NCI-H2107 treated with DMSO at 0.1 percent for 48 hours (cell line): ENCODE results near the gene UVSSA.

Source experiments
- DNase-seq: peaks from one replicate; lab custom pipeline; 2025; ENCODE audit not compliant: unreplicated experiment; lab: John Stamatoyannopoulos, UW

The UVSSA gene, protein sequence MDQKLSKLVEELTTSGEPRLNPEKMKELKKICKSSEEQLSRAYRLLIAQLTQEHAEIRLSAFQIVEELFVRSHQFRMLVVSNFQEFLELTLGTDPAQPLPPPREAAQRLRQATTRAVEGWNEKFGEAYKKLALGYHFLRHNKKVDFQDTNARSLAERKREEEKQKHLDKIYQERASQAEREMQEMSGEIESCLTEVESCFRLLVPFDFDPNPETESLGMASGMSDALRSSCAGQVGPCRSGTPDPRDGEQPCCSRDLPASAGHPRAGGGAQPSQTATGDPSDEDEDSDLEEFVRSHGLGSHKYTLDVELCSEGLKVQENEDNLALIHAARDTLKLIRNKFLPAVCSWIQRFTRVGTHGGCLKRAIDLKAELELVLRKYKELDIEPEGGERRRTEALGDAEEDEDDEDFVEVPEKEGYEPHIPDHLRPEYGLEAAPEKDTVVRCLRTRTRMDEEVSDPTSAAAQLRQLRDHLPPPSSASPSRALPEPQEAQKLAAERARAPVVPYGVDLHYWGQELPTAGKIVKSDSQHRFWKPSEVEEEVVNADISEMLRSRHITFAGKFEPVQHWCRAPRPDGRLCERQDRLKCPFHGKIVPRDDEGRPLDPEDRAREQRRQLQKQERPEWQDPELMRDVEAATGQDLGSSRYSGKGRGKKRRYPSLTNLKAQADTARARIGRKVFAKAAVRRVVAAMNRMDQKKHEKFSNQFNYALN

DNA sequence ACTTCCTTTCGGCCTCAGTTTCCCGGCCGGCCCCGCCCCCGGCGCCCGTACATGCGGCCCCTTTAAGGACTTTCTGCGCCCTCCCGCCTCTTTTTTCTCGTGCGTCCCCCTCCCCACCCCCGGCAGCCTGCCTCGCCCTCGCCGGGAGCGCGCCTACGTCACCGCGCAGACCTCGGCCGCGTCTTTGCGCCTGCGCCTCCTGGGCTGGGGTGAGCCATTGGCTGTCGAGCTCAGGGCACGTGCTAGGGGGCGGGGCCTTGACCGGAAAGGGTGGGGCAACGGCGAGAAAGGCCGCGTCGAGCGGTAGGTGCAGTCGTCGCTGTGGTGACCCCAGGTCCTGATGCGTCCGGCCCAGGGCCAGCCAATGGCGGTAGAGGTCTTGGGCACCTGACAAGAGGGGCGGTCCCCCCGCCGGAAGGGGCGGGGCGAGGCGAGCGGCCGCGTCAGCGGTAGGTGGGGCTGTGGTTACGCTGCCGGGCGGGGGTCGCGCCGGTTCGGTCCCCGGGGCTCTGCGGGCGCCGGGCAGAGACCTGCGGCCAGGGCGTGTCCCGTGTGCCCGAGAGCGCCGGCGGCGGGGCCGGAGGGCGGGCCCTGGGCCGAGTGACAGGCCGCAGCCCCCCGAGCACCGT lies at the start of gene UVSSA:
Gene UVSSA (plus strand): TSS at position 428 of the 629 bp plus-strand sequence. CDS start 884 bp downstream, outside the sequence.
- peak; percentile 76 for DNase-seq

DNA sequence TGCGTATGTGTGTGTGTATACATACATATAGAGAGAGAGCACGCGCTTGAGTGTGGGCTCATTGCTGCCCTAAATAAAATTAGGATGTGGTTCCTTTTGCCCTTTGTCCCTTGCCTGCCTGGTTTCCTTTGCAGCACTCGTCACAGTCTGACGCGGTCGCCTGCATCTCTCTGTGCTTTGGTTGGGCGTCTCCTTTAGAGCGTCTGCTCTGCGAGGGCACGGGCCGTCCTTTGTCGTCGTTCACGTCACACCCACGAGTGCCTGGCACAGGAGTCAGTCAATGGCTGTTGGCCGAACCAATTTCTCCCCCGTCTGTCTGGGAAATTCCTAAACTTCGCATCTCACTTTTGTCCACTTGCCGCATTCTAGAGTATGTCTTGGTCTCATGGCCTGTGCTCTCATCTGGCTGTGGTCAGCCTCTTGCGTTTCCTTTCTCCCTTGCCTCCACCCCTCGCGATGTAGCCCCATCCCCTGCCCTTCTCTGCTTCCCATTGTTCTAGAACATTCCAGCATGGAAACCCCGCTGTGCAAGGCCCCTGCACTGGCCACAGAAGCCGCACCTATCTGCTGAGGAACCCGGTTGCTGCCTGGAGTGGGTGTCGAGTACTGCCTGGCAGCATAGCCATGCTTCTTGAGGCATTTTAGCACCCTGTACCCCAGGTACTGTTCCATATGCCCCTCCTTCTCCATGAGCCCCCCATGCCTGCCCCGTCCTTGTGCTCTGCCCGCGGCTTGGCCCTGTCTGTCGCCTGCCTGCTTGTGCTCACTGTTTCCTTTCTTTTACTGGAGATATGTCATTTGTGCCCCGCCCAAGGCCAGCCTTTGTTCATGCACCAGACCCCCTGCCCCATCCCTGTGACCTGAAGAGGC lies 49.3 kb upstream of the UVSSA start:
- no peak for DNase-seq

DNA sequence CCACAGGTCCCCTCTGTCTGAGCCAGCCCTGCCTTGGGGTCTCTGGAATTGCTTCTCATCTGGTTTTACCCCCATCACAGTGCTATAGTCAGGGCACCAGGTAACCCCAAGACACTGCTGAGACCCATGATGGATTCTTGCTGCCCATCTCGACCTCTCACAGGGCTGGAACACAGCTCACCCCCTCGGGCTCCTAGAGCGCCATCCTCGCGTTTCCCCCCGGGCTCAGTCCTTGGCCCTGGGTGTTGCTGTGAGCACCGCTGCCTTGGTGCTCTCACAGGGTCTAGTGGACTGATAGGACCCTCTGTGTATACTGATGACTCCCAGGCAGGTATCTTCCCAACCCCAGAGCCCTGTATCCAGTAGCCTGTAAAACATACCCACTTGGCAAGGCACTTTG lies 48.5 kb upstream of the UVSSA start:
- no peak for DNase-seq

DNA sequence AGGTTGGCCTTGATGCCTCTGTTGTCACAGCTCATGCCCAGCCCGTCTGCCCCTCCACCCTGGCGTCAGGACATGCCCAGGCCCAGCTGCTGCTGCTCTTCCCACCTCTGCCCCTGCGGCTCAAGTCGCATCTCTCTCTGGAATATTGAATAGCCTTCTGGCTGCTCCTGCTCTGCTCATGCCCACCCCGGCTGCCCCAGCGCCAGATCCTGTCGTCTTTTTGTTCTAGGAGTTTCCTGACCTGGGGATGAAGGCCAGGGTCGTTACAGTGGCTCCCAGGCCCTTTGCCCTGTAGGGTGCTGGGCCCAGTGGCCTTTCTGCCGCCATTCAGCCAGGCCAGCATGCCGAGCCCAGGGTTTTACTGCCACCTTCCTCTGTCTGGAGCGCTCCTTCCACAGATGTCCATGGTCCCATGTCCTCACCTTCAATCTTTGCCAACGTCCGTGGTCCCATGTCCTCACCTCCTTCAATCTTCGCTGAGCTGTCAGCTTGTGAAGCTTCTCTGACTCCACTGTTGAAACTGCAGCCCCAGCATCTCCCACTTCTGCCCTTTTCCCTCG lies 47.6 kb upstream of the UVSSA start:
- no peak for DNase-seq

DNA sequence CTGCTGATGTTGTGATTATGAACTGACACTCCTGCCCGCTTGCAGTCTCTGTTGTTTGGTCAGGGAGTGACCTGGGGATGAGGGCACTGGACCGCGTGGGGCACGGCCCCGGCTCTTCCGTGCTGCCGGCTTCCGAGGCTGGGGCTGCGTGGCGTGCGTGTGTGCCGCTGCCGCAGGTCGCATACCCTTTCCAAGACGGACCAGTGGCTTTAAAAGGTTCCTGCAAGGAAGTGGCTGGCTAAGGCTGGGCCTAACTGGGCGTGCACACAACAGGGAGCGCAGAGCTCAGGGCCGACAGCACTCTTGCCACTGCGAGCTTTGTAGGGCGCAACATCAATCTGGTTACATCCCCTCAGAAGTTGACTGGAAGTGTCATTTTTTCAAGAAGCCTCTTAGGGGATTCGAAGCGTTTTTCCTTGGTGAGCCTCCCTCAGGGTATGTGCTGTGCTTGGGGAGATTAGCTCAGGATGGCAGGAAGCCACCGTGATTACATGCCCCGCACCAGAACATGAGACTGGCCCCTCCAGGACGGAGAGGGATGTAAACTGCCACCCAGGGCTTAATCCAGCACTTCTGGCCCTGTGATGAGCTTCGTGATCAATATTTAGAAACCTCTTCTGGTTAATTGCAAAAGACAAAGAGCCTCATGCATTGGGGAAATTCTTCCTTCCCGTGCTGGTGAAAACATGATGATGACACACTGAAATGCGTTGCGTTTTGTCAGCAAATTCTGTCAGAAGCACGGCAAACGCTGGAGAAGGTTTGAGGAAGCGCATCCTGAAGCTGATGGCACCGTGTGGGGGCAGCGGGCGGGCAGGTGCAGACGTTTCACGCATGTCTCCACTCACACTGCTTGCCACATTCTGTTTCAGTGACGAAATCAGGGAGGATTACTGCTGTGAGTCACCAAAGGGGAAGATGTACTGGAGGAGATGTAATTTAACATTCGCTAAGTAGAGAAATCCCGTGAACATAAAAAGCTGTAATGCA lies 46.2 kb upstream of the UVSSA start:
- DNase-seq = no peak

DNA sequence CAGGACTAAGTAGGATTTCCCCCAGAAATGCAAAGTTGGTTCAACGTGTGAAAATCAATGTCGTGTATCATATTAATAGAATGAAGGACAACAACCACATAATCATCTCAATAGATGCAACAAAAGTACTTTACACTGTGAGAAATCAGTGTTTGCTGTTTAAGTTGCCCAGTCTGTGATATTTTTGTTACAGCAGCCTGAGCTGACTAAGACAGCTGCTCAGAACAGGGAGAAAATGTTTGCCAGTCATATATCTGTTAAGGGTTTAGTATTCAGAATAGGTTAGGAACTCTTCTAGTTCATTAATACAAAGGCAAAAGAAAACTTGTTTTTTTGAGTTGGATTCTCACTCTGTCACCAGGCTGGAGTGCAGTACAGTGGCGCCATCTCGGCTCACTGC lies 44.8 kb upstream of the UVSSA start:
- no peak for DNase-seq

DNA sequence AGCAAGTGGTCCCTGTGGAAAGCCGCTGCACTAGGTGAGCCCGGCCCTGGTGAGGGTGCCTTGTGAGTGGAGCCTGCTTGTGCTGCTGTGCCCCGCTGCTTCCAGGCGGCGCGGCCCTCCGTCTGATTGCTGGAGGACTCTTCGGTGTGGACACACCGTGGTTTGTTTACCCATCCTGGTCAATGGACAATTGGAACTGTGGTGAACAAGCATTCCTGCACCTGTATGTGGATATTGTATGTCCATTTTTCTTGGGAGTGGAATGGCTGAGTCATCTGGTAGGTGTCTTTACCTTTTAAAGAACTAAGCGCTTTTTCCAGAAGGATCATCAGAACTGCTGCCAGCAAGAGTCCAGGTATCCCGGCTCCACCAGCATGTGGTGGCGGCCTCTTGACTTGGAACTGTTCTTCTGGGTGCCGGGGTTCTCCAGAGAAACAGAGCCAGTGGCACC lies 41.7 kb upstream of the UVSSA start:
- peak; percentile 51 for DNase-seq

DNA sequence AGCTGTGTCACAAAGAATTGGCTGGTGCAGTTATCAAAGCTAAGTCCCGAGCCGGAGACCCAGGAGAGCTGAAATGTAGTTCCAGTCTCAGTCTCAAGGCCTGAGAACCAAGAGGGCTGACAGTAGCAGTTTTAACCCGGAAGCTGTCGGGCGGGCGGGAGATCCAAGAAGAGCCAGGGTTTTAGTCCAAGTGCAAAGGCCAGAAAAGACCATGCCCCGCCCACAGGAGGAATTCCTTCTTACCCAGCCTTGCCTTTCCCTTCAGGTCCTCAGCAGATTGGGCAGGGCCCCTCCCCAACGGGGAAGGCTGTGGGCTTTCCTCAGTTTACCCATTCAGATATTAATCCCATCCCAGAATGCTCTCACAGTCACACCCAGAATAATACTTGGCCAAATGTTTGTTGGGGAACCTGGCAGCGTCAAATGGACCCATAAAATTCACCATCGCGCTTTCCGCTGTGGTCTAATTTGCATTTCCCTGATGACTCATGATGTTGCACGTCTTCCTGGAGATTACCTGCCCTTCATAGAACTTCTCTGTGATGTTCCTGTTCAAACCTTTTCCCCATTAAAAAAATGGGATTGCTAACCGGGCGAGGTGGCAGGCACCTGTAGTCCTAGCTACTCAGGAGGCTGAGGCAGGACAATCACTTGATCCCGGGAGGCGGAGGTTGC lies 41.1 kb upstream of the UVSSA start:
- no peak for DNase-seq

DNA sequence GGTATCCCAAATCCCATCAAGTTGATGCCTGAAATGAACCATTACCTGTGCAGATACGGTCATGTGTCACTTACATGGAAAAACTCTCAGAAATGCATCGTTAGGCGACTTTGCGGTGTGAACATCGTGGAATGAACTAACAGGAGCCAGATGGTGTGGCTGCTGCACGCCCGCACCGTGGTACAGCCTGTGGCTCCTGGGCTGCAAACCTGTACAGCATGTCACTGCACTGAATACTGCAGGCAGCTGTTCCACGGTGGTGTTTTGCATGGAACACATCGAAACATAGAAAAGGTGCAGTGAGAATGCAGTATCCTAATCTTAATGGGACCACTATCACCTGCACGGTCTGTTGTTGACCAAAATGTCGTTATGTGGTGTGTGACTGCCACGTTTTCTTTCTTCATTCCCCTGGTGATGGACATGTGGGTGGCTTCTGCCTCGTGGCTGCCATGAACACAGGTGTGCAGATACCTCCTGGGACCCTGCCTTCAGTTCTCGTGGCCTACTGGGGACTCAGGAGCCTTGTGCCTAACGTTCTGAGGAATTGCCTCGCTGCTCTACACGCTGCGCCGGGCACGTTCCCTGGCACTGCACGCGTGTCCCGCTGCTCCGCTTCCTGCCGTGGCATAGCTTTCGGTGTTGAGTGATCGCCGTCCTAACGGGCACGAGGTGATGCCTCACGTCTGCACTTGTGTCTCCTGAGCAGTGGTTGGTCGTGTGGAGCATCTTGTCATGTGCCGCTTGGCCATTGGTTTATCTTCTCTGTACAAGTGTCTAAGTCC lies 38.9 kb upstream of the UVSSA start:
- DNase-seq = no peak

DNA sequence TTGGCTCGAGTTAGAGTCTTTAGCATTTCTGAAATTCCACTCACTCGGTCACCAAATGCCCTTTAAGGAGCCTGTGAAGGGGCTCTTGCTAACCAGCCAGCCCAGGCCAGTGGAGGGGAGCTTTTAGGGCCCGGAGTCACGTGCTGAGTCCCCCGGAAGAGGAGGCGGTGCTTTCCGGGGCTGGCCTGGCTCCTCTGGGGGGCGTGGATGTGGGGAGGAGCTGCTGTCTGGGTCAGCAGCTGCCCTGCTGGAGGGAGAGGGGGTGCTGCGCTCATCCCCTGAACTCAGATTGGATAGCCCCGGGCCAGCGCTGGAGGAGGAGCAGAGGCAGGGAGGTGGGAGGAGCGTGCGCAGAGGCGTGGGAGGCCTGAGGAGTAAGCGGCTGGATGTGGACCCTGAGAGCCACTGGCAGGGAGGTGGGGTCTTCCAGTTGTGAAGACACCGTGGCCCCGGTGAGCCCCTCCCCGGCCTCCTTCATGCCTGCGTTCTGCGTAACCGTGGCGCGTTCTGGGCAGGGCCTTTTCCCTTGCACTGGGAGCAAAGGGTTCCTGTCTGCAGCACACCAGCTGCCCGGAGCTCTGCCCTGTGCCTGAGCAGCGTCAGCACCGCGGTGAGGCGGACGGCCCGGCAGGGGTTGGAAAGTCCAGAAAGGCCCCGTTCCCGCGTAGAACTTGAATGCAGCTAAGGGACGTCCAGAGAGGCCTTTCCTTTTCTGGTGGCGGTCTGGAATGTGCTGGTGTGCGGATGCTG lies 37.6 kb upstream of the UVSSA start:
- no peak for DNase-seq

DNA sequence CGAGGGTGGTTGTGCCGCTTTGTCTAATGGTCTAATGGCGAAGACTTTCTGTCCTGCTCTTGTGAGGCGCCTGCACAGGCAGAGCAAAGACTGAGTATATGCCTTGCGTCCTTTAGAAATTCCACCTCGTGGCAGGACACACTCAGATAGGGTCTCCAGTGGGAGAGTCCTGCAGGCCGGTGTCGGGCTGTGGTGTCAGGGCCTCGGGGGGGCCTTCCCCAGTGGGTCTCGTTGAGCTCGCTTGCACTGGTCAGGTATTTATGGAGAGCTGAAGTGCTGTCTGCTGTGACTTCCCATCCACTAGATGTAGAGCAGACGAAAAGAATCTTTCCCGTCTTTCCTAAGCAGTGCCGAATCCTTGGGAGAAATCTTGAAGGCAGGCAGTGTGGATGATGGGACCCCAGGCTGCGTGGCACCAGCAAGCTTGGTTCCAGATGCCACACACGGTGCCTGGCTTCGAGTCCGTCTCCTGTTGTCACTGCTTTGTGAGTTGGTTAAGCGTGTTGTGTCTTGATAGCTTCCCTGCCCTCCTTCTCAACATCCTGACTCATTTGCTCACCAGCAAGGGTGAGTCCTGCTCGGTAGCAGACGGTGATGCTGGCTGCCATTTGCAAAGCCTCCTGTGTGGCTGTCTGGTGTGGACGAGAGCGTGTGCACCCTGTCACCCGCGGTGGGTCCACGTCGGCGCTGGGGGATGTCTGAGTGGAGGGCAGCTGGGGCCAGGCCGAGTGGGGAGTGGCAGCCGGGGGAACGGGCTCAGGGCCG lies 36.8 kb upstream of the UVSSA start:
- no peak for DNase-seq

DNA sequence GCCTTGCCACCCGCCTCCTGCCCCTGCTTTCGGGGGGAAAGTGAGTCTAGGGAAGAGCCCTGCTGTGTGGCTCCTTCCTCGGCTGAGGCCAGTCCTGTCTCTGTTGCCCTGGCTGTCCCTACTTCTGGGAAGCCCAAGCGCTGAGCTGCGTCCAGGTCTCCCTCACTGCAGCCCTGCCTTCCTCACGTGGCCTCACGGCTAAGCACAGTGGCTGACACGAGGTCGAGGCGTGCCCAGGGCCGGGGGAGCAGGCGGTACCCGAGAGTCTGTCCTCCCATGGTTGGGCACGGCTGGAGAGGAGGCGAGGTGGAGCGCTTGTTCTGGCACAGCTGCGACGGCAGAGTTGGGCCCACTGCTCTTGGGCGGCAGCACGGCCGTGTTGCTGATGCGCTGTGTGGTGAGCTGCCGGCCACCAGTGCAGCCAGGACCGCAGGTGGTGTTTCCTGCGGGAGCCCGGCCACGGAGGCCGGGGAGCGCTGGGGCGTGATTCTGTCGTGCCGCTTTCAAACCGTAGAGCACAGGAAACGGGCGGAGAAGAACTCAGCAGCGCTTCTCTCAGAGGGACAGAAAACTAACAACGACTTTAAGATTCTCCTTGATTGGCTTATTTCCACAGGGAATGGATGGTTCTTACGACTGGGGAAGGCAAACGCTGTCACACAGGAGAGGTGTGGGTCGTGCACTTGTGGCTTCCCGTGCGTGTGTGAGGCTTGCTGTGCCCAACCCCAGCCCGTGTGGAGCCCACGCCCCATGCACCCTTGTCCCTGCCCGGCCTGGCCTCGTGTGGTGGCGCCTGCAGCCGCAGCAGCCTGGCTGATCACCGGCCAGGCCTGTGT lies 36.0 kb upstream of the UVSSA start:
- DNase-seq = no peak

DNA sequence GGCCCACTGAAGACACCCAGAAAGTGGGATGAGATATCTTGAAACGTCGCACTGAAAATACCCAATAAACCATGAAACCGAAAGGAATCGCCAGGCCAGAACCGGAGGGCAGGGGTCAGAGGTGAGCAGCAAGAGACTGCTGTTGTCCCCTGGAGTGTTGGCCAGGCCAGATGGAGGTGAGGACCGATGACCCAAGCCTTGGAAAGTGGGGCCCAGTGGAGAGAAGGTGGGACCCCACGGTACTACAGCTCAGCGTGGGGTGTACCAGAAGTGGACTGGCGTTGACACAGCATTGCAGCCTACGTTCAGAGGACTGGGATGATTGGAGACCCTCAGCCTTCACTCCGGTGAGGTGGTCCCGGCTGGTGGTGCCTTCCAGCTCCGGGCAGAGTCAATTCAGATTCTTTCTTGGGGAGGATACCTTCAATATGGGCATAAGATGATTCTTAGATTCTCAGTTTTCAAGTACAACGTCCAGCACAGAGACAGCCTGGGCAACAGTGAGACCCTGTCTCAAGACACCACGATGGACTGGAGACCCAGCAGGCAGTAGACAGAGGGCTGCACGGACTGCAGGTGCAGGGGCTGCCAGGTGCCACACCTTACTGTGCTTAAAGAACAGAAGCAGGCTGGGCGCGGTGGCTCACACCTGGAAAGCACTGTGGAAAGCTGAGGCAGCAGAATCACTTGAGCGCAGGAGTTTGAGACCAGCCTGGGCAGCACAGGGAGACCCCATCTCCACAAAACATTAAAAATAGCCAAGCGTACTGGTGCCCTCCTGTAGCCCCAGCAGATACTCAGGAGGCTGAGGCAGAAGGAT lies 34.0 kb upstream of the UVSSA start:
- DNase-seq = no peak

DNA sequence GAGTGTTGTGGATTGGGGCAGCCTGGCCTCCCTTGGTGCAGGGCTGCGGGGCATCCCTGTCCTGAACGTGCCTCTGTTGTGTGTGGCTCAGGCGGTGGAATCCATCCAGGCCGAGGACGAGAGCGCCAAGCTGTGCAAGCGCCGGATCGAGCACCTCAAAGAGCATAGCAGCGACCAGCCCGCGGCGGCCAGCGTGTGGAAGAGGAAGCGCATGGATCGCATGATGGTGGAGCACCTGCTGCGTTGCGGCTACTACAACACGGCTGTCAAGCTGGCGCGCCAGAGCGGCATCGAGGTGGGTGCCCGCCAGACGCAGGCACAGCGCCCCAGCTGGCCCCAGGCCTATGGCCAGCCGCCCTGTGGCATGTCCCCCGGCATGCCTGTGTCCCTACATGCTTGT lies 31.7 kb upstream of the UVSSA start:
- no peak for DNase-seq
